HepG2 (cell line): ENCODE results near the gene EBF4. TPM values are rescaled to one million over a fixed set of nuclear protein-coding genes. Genes with fewer than 3 reads are reported as not detected.

Source experiments
- BORCS8-MEF2B ChIP-seq: sonication (generic); formaldehyde crosslinking; IDR thresholded peaks from 2 replicates; pipeline ENCODE4 v1.8.0; 2022; ENCODE audit warnings: mild to moderate bottlenecking, missing genetic modification reagents
- FIP1L1 ChIP-seq: fragments of 200-400 bp; formaldehyde crosslinking; IDR thresholded peaks from 2 replicates; pipeline ENCODE4 v1.6.1; 2018; ENCODE audit warnings: low read depth, mild to moderate bottlenecking, low read length, moderate library complexity, borderline replicate concordance; ENCODE audit not compliant: insufficient read depth
- GATA4 ChIP-seq: sonication (generic); IDR thresholded peaks from 2 replicates; pipeline ENCODE4 v1.6.1; 2016; ENCODE audit warnings: antibody characterized with exemption, low read depth, borderline replicate concordance
- JUNB ChIP-seq: sonication (generic); formaldehyde crosslinking; IDR thresholded peaks from 2 replicates; pipeline ENCODE4 v1.8.0; 2022; ENCODE audit warnings: missing genetic modification reagents, mild to moderate bottlenecking, borderline replicate concordance
- KDM4B ChIP-seq: sonication (generic); formaldehyde crosslinking; IDR thresholded peaks from 2 replicates; pipeline ENCODE4 v1.4.0; 2020; ENCODE audit warnings: missing genetic modification reagents
- PITX1 ChIP-seq: sonication (generic); formaldehyde crosslinking; IDR thresholded peaks from 2 replicates; pipeline ENCODE4 v1.5.1; 2020; ENCODE audit warnings: mild to moderate bottlenecking, missing genetic modification reagents
- ZFP36 ChIP-seq: fragments of 150-350 bp; IDR thresholded peaks from 2 replicates; pipeline ENCODE4 v1.6.1; 2018; ENCODE audit warnings: borderline replicate concordance, low read length, low read depth; ENCODE audit not compliant: partially characterized antibody
- ZKSCAN1 ChIP-seq: fragments of 150-350 bp; IDR thresholded peaks from 2 replicates; pipeline ENCODE4 v1.6.1; 2014; ENCODE audit warnings: low read length
- ZNF138 ChIP-seq: sonication (generic); formaldehyde crosslinking; IDR thresholded peaks from 2 replicates; pipeline ENCODE4 v1.5.0; 2020; ENCODE audit warnings: mild to moderate bottlenecking, low read depth, missing genetic modification reagents
- ZNF607 ChIP-seq: sonication (generic); formaldehyde crosslinking; IDR thresholded peaks from 2 replicates; pipeline ENCODE4 v1.5.1; 2020; ENCODE audit warnings: missing genetic modification reagents, mild to moderate bottlenecking, borderline replicate concordance
- ZNF672 ChIP-seq: sonication (generic); formaldehyde crosslinking; IDR thresholded peaks from 2 replicates; pipeline ENCODE4 v1.8.1; 2022; ENCODE audit warnings: missing genetic modification reagents
- polyA plus RNA-seq, 8 experiments: library from polyadenylated mRNA; depleted of rRNA in 3 of 8; stranded (reverse) in 7 of 8; unstranded in 1 of 8; fragments of >200 nt; fragmentation: Illumina TruSeq in 4 of 8; extraction: Trizol in 4 of 8; gene quantifications; 2 replicates each; pipeline versions ENCODE4 v1.2.1 to v1.2.3, GENCODE V29; 2011 to 2016; ENCODE audit warnings: low read depth in 4 of 8, missing spikeins in 1 of 8, mixed read lengths in 1 of 8; ENCODE audit not compliant: insufficient read depth in 1 of 8
- total RNA-seq, 5 experiments: library from RNA; depleted of rRNA; stranded (reverse); fragments of >200 nt; fragmentation: Illumina TruSeq; extraction: Trizol; gene quantifications; 2 replicates each; pipeline ENCODE4 v1.2.3, GENCODE V29; 2016; ENCODE audit warnings: low read depth in 1 of 5
- TF ChIP-seq, protein P1 (sequence below): sonication (generic); formaldehyde crosslinking; IDR thresholded peaks from 2 replicates; pipeline ENCODE4 v1.5.1; 2020; ENCODE audit warnings: missing genetic modification reagents, mild to moderate bottlenecking, borderline replicate concordance
- TF ChIP-seq, protein P2 (sequence below): sonication (generic); formaldehyde crosslinking; IDR thresholded peaks from 2 replicates; pipeline ENCODE4 v1.4.0; 2020; ENCODE audit warnings: missing genetic modification reagents
- TF ChIP-seq, protein P3 (sequence below), 2 experiments: sonication (generic) in 1 of 2; formaldehyde crosslinking in 1 of 2; IDR thresholded peaks; 2 replicates each; pipeline versions ENCODE4 v1.5.1 to v1.6.1; 2011 to 2020; ENCODE audit warnings: borderline replicate concordance in 1 of 2, low read depth in 1 of 2, low read length in 1 of 2, mild to moderate bottlenecking in 1 of 2, missing genetic modification reagents in 1 of 2, moderate library complexity in 1 of 2
- TF ChIP-seq, protein P4 (sequence below): IDR thresholded peaks from 2 replicates; pipeline ENCODE4 v1.6.1; 2016; ENCODE audit warnings: low read depth
- TF ChIP-seq, protein P5 (sequence below): sonication (generic); formaldehyde crosslinking; IDR thresholded peaks from 2 replicates; pipeline ENCODE4 v1.4.0; 2020; ENCODE audit warnings: missing genetic modification reagents

Gene EBF4
- total and polyA plus RNA-seq, 2 of the 13 experiments (the other 11 are each of a cell fraction or from before 2014, with no cell fraction given) = 0.84 to 2.2 TPM

DNA sequence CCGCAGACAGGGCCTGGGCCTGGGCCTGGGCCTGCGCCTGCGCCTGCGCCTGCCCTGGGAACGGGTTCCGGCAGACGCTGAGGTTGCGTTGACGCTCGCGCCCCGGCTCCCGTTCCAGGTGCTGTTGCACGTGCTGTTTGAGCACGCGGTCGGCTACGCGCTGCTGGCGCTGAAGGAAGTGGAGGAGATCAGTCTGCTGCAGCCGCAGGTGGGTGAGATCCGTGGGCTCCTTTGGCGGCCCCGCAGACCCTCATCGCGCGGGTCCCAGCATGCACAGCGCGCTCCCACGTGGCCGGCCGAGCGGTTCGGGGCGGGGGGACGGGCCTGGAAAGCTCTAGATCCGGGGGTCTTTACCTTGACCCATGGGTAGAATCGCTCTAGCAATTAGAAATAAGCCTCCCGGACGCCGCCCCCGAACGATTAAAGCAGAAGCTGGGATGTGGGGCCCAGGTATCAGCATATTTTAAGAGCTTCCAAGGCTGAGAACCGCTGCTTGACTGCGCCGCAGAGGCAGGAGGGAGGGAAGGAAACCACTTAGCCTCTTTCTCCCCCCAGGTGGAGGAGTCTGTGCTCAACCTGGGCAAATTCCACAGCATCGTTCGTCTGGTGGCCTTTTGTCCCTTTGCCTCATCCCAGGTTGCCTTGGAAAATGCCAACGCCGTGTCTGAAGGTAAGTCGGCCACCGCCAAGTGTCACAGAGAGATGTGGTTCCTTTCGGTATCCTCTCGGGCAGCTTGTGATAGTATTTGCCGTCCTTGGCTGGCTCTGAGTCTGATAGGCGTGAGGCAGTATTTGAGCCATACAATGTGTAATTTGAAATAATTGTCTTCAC is 39.6 kb upstream of the EBF4 start (continued):
- TF ChIP-seq, protein P1, sequence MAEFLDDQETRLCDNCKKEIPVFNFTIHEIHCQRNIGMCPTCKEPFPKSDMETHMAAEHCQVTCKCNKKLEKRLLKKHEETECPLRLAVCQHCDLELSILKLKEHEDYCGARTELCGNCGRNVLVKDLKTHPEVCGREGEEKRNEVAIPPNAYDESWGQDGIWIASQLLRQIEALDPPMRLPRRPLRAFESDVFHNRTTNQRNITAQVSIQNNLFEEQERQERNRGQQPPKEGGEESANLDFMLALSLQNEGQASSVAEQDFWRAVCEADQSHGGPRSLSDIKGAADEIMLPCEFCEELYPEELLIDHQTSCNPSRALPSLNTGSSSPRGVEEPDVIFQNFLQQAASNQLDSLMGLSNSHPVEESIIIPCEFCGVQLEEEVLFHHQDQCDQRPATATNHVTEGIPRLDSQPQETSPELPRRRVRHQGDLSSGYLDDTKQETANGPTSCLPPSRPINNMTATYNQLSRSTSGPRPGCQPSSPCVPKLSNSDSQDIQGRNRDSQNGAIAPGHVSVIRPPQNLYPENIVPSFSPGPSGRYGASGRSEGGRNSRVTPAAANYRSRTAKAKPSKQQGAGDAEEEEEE (CRISPR knock-in tag) = peak; percentile 84; the same call in 1 of the 2 replicates
- TF ChIP-seq, protein P2, sequence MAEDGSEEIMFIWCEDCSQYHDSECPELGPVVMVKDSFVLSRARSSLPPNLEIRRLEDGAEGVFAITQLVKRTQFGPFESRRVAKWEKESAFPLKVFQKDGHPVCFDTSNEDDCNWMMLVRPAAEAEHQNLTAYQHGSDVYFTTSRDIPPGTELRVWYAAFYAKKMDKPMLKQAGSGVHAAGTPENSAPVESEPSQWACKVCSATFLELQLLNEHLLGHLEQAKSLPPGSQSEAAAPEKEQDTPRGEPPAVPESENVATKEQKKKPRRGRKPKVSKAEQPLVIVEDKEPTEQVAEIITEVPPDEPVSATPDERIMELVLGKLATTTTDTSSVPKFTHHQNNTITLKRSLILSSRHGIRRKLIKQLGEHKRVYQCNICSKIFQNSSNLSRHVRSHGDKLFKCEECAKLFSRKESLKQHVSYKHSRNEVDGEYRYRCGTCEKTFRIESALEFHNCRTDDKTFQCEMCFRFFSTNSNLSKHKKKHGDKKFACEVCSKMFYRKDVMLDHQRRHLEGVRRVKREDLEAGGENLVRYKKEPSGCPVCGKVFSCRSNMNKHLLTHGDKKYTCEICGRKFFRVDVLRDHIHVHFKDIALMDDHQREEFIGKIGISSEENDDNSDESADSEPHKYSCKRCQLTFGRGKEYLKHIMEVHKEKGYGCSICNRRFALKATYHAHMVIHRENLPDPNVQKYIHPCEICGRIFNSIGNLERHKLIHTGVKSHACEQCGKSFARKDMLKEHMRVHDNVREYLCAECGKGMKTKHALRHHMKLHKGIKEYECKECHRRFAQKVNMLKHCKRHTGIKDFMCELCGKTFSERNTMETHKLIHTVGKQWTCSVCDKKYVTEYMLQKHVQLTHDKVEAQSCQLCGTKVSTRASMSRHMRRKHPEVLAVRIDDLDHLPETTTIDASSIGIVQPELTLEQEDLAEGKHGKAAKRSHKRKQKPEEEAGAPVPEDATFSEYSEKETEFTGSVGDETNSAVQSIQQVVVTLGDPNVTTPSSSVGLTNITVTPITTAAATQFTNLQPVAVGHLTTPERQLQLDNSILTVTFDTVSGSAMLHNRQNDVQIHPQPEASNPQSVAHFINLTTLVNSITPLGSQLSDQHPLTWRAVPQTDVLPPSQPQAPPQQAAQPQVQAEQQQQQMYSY (CRISPR knock-in tag) = peak; percentile 16; the same call in 1 of the 2 replicates
- TF ChIP-seq GATA4 (no peak), KDM4B (CRISPR knock-in tag) (no peak), ZNF672 (CRISPR knock-in tag) (0 out of 2 replicates have a peak, but pooled peaks have one; percentile 77), ZKSCAN1 (no peak), ZNF607 (CRISPR knock-in tag) (peak; percentile 83), PITX1 (peak; percentile 44; the same call in 1 of the 2 replicates), ZNF138 (CRISPR knock-in tag) (0 out of 2 replicates have a peak, but pooled peaks have one; percentile 3), BORCS8-MEF2B (no peak; the same call in 1 of the 2 replicates), JUNB (CRISPR knock-in tag) (no peak; the same call in 1 of the 2 replicates), ZFP36 (no peak), FIP1L1 (no peak)
- TF ChIP-seq, protein P3, sequence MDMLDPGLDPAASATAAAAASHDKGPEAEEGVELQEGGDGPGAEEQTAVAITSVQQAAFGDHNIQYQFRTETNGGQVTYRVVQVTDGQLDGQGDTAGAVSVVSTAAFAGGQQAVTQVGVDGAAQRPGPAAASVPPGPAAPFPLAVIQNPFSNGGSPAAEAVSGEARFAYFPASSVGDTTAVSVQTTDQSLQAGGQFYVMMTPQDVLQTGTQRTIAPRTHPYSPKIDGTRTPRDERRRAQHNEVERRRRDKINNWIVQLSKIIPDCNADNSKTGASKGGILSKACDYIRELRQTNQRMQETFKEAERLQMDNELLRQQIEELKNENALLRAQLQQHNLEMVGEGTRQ (IDR thresholded peaks at IDR 0.05; ENCODE audit: low read depth, low read length) = no peak; the same call in 1 of the 2 replicates
- TF ChIP-seq, protein P3 (CRISPR knock-in tag; IDR thresholded peaks at IDR 0.05; ENCODE audit: borderline replicate concordance) = peak; percentile 80; the same call in 1 of the 2 replicates
- TF ChIP-seq, protein P4, sequence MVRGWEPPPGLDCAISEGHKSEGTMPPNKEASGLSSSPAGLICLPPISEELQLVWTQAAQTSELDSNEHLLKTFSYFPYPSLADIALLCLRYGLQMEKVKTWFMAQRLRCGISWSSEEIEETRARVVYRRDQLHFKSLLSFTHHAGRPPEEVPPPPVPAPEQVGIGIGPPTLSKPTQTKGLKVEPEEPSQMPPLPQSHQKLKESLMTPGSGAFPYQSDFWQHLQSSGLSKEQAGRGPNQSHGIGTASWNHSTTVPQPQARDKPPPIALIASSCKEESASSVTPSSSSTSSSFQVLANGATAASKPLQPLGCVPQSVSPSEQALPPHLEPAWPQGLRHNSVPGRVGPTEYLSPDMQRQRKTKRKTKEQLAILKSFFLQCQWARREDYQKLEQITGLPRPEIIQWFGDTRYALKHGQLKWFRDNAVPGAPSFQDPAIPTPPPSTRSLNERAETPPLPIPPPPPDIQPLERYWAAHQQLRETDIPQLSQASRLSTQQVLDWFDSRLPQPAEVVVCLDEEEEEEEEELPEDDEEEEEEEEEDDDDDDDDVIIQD (CRISPR knock-in tag) = no peak; the same call in 1 of the 2 replicates
- TF ChIP-seq, protein P5, sequence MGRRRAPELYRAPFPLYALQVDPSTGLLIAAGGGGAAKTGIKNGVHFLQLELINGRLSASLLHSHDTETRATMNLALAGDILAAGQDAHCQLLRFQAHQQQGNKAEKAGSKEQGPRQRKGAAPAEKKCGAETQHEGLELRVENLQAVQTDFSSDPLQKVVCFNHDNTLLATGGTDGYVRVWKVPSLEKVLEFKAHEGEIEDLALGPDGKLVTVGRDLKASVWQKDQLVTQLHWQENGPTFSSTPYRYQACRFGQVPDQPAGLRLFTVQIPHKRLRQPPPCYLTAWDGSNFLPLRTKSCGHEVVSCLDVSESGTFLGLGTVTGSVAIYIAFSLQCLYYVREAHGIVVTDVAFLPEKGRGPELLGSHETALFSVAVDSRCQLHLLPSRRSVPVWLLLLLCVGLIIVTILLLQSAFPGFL (CRISPR knock-in tag) = no peak
